HEK293 (cell line): ENCODE data around the gene OCLN.
A peak's percentile ranks its signal among the peaks of the same experiment; 100 is the strongest.

Source experiments
- CTCF ChIP-seq: fragments of 450-650 bp; formaldehyde crosslinking; IDR thresholded peaks from 2 replicates; pipeline ENCODE4 v1.5.1; 2016; ENCODE audit warnings: missing biosample characterization, missing genetic modification characterization
- OSR2 ChIP-seq: fragments of 450-650 bp; formaldehyde crosslinking; IDR thresholded peaks from 2 replicates; pipeline ENCODE4 v1.5.1; 2016; ENCODE audit warnings: missing biosample characterization, missing genetic modification characterization
- SALL2 ChIP-seq: fragments of 450-650 bp; formaldehyde crosslinking; IDR thresholded peaks from 2 replicates; pipeline ENCODE4 v1.5.0; 2017; ENCODE audit warnings: missing biosample characterization, mild to moderate bottlenecking, missing genetic modification characterization, borderline replicate concordance
- SP2 ChIP-seq: fragments of 450-650 bp; formaldehyde crosslinking; IDR thresholded peaks from 2 replicates; pipeline ENCODE4 v1.5.1; 2016; ENCODE audit warnings: missing biosample characterization, missing genetic modification characterization
- YY2 ChIP-seq: fragments of 450-650 bp; formaldehyde crosslinking; IDR thresholded peaks from 2 replicates; pipeline ENCODE4 v1.5.1; 2016; ENCODE audit warnings: missing biosample characterization, missing genetic modification characterization
- ZNF112 ChIP-seq: fragments of 450-650 bp; formaldehyde crosslinking; IDR thresholded peaks from 2 replicates; pipeline ENCODE4 v1.5.0; 2017; ENCODE audit warnings: missing biosample characterization, missing genetic modification characterization
- ZNF146 ChIP-seq: fragments of 450-650 bp; formaldehyde crosslinking; IDR thresholded peaks from 2 replicates; pipeline ENCODE4 v1.5.1; 2016; ENCODE audit warnings: missing biosample characterization, missing genetic modification characterization
- ZNF416 ChIP-seq: fragments of 450-650 bp; formaldehyde crosslinking; IDR thresholded peaks from 2 replicates; pipeline ENCODE4 v1.5.1; 2016; ENCODE audit warnings: missing biosample characterization, missing genetic modification characterization
- ZNF488 ChIP-seq: fragments of 450-650 bp; formaldehyde crosslinking; IDR thresholded peaks from 2 replicates; pipeline ENCODE4 v1.5.1; 2016; ENCODE audit warnings: missing biosample characterization, missing genetic modification characterization
- ZNF513 ChIP-seq: fragments of 450-650 bp; IDR thresholded peaks from 2 replicates; pipeline ENCODE4 v1.5.1; 2018; ENCODE audit warnings: missing biosample characterization, missing genetic modification characterization
- ZNF521 ChIP-seq: fragments of 450-650 bp; formaldehyde crosslinking; IDR thresholded peaks from 2 replicates; pipeline ENCODE4 v1.5.1; 2017; ENCODE audit warnings: missing biosample characterization, mild to moderate bottlenecking, missing genetic modification characterization
- ZNF558 ChIP-seq: fragments of 450-650 bp; formaldehyde crosslinking; IDR thresholded peaks from 2 replicates; pipeline ENCODE4 v1.5.1; 2016; ENCODE audit warnings: missing biosample characterization, missing genetic modification characterization
- ZNF629 ChIP-seq: fragments of 450-650 bp; formaldehyde crosslinking; IDR thresholded peaks from 2 replicates; pipeline ENCODE4 v1.5.1; 2017; ENCODE audit warnings: missing biosample characterization, missing genetic modification characterization
- TF ChIP-seq, protein P1 (sequence below): fragments of 450-650 bp; formaldehyde crosslinking; IDR thresholded peaks from 2 replicates; pipeline ENCODE4 v1.5.1; 2016; ENCODE audit warnings: missing biosample characterization, missing genetic modification characterization

- no peak for TF ChIP-seq ZNF488 (tag by site-specific recombination)
- no peak for TF ChIP-seq ZNF416
- TF ChIP-seq ZNF558, result no peak
- TF ChIP-seq OSR2 (tag by site-specific recombination), result no peak
- peak; percentile 59; the same call in 1 of the 2 replicates for TF ChIP-seq ZNF629 (tag by site-specific recombination)
- no peak for TF ChIP-seq ZNF521
- TF ChIP-seq CTCF (tag by site-specific recombination), result peak; percentile 85; the same call in 1 of the 2 replicates
- TF ChIP-seq SALL2, result no peak
- TF ChIP-seq SP2 (tag by site-specific recombination), result peak; percentile 85
- no peak for TF ChIP-seq YY2
- TF ChIP-seq, protein P1, sequence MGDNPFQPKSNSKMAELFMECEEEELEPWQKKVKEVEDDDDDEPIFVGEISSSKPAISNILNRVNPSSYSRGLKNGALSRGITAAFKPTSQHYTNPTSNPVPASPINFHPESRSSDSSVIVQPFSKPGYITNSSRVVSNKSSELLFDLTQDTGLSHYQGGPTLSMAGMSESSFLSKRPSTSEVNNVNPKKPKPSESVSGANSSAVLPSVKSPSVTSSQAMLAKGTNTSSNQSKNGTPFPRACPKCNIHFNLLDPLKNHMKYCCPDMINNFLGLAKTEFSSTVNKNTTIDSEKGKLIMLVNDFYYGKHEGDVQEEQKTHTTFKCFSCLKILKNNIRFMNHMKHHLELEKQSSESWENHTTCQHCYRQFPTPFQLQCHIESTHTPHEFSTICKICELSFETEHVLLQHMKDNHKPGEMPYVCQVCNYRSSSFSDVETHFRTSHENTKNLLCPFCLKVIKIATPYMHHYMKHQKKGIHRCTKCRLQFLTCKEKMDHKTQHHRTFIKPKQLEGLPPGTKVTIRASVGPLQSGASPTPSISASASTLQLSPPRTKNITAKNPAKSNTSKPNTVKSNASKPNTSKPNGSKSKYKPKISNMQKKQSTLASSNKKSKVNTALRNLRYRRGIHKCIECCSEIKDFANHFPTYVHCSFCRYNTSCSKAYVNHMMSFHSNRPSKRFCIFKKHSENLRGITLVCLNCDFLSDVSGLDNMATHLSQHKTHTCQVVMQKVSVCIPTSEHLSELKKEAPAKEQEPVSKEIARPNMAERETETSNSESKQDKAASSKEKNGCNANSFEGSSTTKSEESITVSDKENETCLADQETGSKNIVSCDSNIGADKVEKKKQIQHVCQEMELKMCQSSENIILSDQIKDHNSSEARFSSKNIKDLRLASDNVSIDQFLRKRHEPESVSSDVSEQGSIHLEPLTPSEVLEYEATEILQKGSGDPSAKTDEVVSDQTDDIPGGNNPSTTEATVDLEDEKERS (tag by site-specific recombination), result no peak
- no peak for TF ChIP-seq ZNF146 (tag by site-specific recombination)
- no peak for TF ChIP-seq ZNF112
- no peak for TF ChIP-seq ZNF513
Observed at GRCh38 chr5:69492391-69492922, at the start of gene OCLN.
